ENCODE results near the gene CFAP73. TPM values are rescaled to one million over a fixed set of nuclear protein-coding genes. Genes with fewer than 3 reads are reported as not detected.

Gene CFAP73
- total RNA-seq, 4 donors from 2014 or later, result not detected

DNA sequence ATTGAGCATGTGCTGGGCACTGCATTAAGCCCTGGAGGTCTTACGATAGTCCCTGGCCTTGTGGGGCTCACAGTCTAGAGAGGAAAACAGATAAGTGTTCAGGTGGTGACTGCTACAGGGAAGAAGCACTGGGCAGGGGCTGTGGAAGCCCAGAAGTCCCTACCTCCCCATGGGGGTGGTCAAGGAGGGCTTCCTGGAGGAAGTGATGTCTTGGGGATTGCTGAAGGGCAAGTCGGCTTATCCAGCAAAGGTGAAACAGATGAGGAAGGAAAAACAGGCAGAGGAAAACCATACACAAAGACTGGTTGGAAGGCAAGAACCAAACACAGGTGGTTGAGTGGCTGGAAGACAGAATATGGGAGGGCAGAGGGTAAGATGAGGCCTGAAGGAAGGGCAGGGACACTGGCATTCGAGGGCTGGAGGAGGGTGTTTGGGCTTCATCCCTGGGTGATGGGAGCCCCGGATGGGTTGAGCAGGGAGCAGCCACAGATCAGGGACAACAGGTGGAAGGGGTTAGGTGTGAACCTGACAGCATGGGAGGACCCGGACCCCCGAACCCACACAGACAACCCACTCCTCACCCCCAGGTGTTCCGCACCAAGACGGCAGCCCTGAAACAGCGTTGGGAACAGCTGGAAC lies 2.8 kb downstream of the CFAP73 start:
- DNase-seq (no peak), ATAC-seq (no peak)
- Histone ChIP-seq H3K4me3 (peak overlapping the region in 1 of 4 donors; percentile 32), H3K36me3 (no peaks in the 10 kb centered on the region), H3K27me3 (peaks cover 50 to 67% (median 53%) of the 10 kb centered on the region in 3 donors), H3K9me3 (no peaks in the 10 kb centered on the region), H3K27ac (no peak overlapping the region), H3K4me1 (no peaks in the 10 kb centered on the region)
- in situ Hi-C loops (cut with MboI; ENCODE audit: low sequenced_read_pairs in 4 of 4) (loop anchor here in 1 of 4 donors (5.0 kb wide), 1 partner anchor 105 kb away; no protein-coding TSS in a partner anchor), intact Hi-C loops (cut with DNase I; ENCODE audit: low total_unique reads) (loop anchor here (2.0 kb wide), 1 partner anchor 104 kb away; no protein-coding TSS in a partner anchor)
- TF ChIP-seq, protein P1, sequence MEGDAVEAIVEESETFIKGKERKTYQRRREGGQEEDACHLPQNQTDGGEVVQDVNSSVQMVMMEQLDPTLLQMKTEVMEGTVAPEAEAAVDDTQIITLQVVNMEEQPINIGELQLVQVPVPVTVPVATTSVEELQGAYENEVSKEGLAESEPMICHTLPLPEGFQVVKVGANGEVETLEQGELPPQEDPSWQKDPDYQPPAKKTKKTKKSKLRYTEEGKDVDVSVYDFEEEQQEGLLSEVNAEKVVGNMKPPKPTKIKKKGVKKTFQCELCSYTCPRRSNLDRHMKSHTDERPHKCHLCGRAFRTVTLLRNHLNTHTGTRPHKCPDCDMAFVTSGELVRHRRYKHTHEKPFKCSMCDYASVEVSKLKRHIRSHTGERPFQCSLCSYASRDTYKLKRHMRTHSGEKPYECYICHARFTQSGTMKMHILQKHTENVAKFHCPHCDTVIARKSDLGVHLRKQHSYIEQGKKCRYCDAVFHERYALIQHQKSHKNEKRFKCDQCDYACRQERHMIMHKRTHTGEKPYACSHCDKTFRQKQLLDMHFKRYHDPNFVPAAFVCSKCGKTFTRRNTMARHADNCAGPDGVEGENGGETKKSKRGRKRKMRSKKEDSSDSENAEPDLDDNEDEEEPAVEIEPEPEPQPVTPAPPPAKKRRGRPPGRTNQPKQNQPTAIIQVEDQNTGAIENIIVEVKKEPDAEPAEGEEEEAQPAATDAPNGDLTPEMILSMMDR (IDR thresholded peaks at IDR 0.05 in 4 of 5, conservative IDR thresholded peaks at IDR 0.05 in 1 of 5), result no peak
- no peak for TF ChIP-seq POLR2A (IDR thresholded peaks at IDR 0.05)

DNA sequence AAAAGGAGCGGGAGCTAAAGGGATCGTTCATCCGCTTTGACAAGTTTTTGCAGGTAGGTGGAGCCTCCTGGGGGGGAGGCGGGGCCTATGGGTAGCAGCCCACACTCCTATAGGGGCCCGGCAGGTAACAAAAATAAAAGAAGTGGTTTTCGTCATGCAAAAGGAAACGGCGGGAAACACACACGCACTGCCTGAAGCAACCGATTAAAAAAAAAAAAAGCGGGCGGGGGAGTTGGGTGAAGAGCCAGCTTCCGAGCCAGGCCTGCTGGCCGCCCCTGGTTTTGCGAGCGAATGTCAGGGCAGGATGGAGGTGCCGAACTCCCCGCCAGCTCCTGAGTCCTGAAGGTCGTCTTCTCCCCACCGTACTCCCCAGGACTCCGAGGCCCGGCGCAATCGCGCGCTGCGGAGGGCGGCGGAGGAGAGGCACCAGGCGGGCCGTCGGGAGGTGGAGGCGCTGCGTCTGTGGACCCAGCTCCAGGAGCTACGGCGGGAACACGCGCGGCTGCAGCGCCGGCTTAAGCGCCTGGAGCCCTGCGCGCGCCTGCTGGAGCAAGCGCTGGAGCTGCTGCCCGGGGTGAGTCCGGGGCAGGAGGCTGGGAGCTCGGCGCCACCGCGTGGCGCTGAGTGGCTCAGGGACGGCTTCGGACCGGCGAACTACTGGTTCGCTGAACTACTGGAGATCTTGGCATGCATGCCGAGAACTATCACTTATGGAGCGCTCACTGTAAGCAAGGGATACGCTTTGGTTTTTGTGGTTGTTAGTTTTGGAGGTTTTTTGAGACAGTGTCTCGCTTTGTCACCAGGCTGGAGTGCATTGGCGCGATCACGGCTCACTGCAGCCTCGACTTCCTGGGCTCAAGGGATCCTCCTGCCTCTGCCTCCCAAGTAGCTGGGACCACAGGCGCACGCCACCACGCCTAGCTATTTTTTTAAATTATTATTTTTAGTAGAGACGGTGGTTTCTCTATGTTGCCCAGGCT lies 3.6 kb downstream of the CFAP73 start:
- TF ChIP-seq, protein P1 (IDR thresholded peaks at IDR 0.05 in 4 of 5, conservative IDR thresholded peaks at IDR 0.05 in 1 of 5), result peak in 2 of 5 experiments; percentile 17 to 29
- no peak for TF ChIP-seq POLR2A (IDR thresholded peaks at IDR 0.05)
- peaks cover 0 to 7% of the 10 kb centered on the region in 2 donors for H3K36me3 ChIP-seq
- H3K4me3 ChIP-seq, result peak overlapping the region; percentile 5 to 55 (median 32)
- H3K27me3 ChIP-seq, result peaks cover 50 to 67% (median 53%) of the 10 kb centered on the region in 3 donors
- no peaks in the 10 kb centered on the region for H3K4me1 ChIP-seq
- peak in 1 of 2 donors; percentile 28 for ATAC-seq
- intact Hi-C loops (cut with DNase I; ENCODE audit: low total_unique reads), result loop anchor here (2.0 kb wide), 1 partner anchor 104 kb away; no protein-coding TSS in a partner anchor
- no peak overlapping the region for H3K27ac ChIP-seq
- in situ Hi-C loops (cut with MboI; ENCODE audit: low sequenced_read_pairs in 4 of 4), result loop anchor here in 1 of 4 donors (5.0 kb wide), 1 partner anchor 106 kb away; no protein-coding TSS in a partner anchor
- H3K9me3 ChIP-seq, result no peaks in the 10 kb centered on the region
- DNase-seq, result no peak

DNA sequence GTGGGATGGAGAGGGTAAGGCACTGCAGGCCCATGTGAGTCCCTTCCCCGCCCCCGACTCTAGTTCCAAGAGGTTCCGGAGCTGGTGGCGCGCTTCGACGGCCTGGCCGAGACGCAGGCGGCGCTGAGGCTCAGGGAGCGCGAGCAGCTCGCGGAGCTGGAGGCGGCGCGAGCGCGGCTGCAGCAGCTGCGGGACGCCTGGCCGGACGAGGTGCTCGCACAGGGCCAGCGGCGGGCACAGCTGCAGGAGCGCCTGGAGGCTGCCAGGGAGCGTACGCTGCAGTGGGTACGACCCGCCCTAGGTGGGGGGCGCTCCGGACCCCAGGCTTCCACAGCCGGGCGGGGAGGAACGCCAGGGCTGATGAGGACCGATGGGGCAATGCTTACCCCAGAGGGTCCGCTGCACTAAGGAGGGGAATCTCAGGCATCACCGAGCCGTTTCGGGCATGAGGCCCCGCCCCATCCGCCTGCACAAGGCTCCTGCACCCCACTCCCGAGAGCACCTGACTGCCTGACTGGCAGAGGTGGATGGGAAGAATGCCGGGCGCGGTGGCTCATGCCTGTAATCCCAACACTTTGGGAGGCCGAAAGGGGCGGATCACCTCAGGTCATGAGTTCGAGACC lies 4.9 kb downstream of the CFAP73 start:
- Histone ChIP-seq H3K4me3 (no peak overlapping the region), H3K36me3 (peaks cover 0 to 21% of the 10 kb centered on the region in 2 donors), H3K4me1 (no peaks in the 10 kb centered on the region), H3K27me3 (peaks cover 50 to 66% (median 53%) of the 10 kb centered on the region in 3 donors), H3K27ac (no peak overlapping the region), H3K9me3 (no peaks in the 10 kb centered on the region)
- DNase-seq, result no peak
- in situ Hi-C loops (cut with MboI; ENCODE audit: low sequenced_read_pairs in 4 of 4) (loop anchor here in 1 of 4 donors (5.0 kb wide), 1 partner anchor 107 kb away; no protein-coding TSS in a partner anchor), intact Hi-C loops (cut with DNase I; ENCODE audit: low total_unique reads) (no loop called here)
- no peak for TF ChIP-seq POLR2A (IDR thresholded peaks at IDR 0.05)
- TF ChIP-seq, protein P1 (IDR thresholded peaks at IDR 0.05 in 4 of 5, conservative IDR thresholded peaks at IDR 0.05 in 1 of 5), result no peak
- ATAC-seq, result no peak

DNA sequence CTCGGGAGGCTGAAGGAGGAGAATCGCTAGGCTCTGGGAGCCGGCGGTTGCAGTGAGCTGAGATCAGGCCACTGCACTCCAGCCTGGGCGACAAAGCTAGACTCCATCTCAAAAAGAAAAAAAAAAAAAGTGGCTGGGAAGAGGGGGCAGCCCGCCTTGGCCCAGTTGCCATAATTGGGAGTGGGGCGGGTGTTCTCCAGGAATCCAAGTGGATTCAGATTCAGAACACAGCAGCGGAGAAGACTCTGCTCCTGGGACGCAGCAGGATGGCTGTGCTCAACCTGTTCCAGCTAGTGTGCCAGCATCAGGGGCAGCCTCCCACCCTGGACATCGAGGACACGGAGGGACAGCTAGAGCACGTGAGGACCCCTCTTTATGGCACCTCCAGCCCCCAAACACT lies 5.5 kb downstream of the CFAP73 start:
- H3K4me1 ChIP-seq, result no peaks in the 10 kb centered on the region
- no peak overlapping the region for H3K4me3 ChIP-seq
- peaks cover 0 to 27% of the 10 kb centered on the region in 2 donors for H3K36me3 ChIP-seq
- TF ChIP-seq, protein P1 (IDR thresholded peaks at IDR 0.05 in 4 of 5, conservative IDR thresholded peaks at IDR 0.05 in 1 of 5), result no peak
- TF ChIP-seq POLR2A (IDR thresholded peaks at IDR 0.05), result no peak
- H3K27ac ChIP-seq, result no peak overlapping the region
- in situ Hi-C loops (cut with MboI; ENCODE audit: low sequenced_read_pairs in 4 of 4), result no loop called here
- intact Hi-C loops (cut with DNase I; ENCODE audit: low total_unique reads), result no loop called here
- H3K9me3 ChIP-seq, result no peaks in the 10 kb centered on the region
- peaks cover 50 to 60% (median 52%) of the 10 kb centered on the region in 3 donors for H3K27me3 ChIP-seq
- DNase-seq, result no peak
- no peak for ATAC-seq
